ENCODE results near the gene TRIM37. TPM values are rescaled to one million over a fixed set of nuclear protein-coding genes. Genes with fewer than 3 reads are reported as not detected.

Gene TRIM37
- total RNA-seq, 1 experiment from 2014 or later = 23.4 TPM

GRCh38 chr17:59037960-59038359 lies 68.7 kb downstream of the TRIM37 start:
- no peak for DNase-seq (ENCODE audit: low read depth)

GRCh38 chr17:59030811-59031210 lies 75.9 kb downstream of the TRIM37 start:
- no peak for DNase-seq (ENCODE audit: low read depth)

GRCh38 chr17:59028328-59028727 lies 78.4 kb downstream of the TRIM37 start:
- DNase-seq (ENCODE audit: low read depth) = no peak

- DNase-seq (ENCODE audit: low read depth) = no peak
Observed at GRCh38 chr17:59027750-59028149, 78.9 kb downstream of the TRIM37 start.

GRCh38 chr17:59026176-59026939 lies 80.3 kb downstream of the TRIM37 start:
- DNase-seq (ENCODE audit: low read depth) = no peak

- no peak for DNase-seq (ENCODE audit: low read depth)
Observed at GRCh38 chr17:59024916-59025315, 81.8 kb downstream of the TRIM37 start.

- DNase-seq (ENCODE audit: low read depth) = no peak
Observed at GRCh38 chr17:59018019-59018418, 88.7 kb downstream of the TRIM37 start.

GRCh38 chr17:59011975-59012374 lies 94.7 kb downstream of the TRIM37 start:
- no peak for DNase-seq (ENCODE audit: low read depth)

- no peak for DNase-seq (ENCODE audit: low read depth)
Observed at GRCh38 chr17:59010026-59010425, 96.7 kb downstream of the TRIM37 start.

GRCh38 chr17:59008737-59009136 lies 97.9 kb downstream of the TRIM37 start:
- DNase-seq (ENCODE audit: low read depth) = no peak

GRCh38 chr17:59007995-59008394 lies 98.7 kb downstream of the TRIM37 start:
- no peak for DNase-seq (ENCODE audit: low read depth)

- DNase-seq (ENCODE audit: low read depth) = peak; percentile 46
Observed at GRCh38 chr17:59004338-59005111, 102.2 kb downstream of the TRIM37 start.

GRCh38 chr17:59003860-59004259 lies 102.8 kb downstream of the TRIM37 start:
- DNase-seq (ENCODE audit: low read depth) = no peak

GRCh38 chr17:59002848-59003247 lies 103.8 kb downstream of the TRIM37 start:
- no peak for DNase-seq (ENCODE audit: low read depth)

- no peak for DNase-seq (ENCODE audit: low read depth)
Observed at GRCh38 chr17:59002126-59002525, 104.6 kb downstream of the TRIM37 start.

- DNase-seq (ENCODE audit: low read depth) = peak; percentile 60
Observed at GRCh38 chr17:59001158-59001814, 105.4 kb downstream of the TRIM37 start.

GRCh38 chr17:59000022-59000421 lies 106.7 kb downstream of the TRIM37 start:
- DNase-seq (ENCODE audit: low read depth) = no peak

GRCh38 chr17:58999500-58999899 lies 107.2 kb downstream of the TRIM37 start:
- no peak for DNase-seq (ENCODE audit: low read depth)

- DNase-seq (ENCODE audit: low read depth) = no peak
Observed at GRCh38 chr17:58998871-58999270, 107.8 kb downstream of the TRIM37 start.

- no peak for DNase-seq (ENCODE audit: low read depth)
Observed at GRCh38 chr17:58997756-58998553, 108.7 kb downstream of the TRIM37 start.

- no peak for DNase-seq (ENCODE audit: low read depth)
Observed at GRCh38 chr17:58996968-58997367, 109.7 kb downstream of the TRIM37 start.

Data from HT1080 (cell line).